ENCODE measurements around the gene CCDC192.
"Not testable (repeated sequence)": the region's sequence is repeated elsewhere in the genome, so short reads cannot be mapped to it uniquely, and the experiment has no call there.

CCDC192 gene

DNA sequence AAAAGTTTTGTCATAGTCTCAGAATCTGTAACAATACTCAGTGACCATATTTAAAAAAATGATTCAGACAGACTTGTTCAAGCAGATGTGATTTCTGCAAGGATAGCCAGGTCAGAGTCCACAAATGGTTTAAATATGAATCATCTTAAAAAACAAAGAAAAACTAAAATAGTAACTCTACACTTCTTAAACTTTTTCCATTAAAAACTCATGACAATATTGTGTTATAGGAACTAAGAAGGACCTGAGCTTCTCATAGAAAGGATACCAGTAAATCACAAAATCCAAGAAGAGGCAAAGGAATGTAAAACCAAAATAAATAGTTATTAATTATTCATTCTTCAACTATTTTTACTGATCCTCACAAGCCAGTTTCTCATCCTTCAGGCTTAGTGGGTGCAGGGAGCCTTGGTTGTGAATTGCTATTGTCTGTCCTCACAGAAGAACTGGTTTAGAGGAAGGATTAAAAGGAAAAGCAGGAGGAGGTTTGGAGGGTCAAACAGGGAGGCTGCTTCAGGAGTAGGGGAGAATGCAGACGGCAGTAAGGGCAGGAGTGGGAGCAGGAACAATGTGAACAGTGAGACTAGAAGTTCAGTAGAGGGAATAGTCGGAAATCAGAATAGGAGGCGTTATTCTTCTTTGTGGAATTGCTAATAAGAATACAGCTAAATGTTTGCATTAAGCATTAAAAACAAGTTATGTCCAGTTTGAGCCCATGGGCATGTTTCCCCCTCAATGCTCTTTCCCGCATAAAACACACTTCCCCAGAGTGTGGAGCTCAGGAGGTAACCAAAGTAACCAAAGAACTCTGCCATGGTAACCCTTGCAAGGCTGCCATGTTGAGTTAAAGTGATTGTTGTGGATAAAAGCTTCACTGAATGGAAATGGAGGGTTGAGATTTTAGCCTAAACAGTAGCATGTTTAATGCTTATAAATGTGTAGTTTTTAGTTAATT, 110.7 kb downstream of the CCDC192 start:
- no peak for DNase-seq

DNA sequence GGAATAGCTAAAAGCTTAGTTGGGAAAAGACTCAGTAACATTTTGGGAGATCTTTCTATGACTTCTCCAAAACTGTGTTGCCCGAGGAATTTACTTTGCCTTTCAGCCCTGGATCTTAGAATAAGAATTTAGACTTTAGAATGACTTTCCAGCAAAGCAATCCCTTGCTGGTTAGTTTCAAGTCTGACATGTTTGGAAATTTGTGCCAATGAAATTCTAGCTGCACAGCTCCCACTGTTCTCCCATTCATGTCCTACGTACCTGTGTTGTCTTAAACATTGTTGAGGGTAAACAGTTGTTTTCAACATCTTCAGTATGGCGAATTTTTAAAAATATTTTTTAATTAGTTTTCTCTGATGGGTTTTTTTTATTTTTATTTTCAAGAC, 111.4 kb downstream of the CCDC192 start:
- DNase-seq: no peak

DNA sequence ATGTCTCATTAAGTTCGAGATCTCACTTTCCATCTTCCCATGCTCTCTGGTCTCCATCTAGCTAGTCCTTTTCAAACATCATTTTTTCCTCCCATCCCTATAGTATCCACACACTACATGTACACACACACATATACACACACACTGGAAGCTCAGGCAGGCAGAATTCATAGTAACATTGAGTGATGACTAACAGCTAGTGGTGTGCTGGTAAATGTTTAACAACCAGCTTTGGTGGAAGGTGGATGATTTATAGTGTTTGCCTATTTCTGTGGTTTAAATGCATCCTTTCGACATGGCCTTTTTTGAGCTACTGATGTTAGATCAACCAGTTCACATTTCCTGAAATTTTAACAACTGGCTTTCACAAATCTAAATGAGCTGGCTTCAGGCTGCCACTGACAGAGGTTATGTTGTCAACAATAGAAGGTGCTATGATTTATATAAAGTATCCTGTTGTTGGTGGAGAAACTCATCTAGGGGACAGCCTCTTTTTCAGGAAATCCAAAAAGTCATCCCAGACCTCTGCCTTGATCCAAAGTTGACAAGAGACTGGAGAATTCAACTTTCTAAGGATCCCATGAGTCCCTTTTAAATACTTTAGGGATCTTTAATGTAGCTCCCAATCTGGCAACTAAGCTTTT, 117.8 kb downstream of the CCDC192 start:
- no peak for DNase-seq

DNA sequence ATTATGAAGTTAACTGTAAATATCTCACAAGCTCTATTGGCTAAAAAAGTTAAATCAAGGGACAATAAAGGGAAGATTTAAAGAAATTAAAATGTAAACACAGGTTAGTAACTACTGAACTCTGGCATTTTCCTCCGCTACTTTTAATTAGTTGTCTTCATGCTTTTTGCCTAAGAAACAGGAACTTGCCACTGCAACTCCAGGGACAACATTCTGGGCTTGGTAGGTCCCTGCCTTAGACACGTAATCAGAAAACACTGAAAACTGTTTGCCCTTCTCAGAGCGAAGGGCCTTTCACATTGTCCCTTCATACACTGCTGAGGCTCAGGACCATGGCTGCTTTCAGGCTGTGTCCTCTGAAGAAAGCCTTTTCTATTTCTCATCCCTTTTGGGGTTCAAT, 118.7 kb downstream of the CCDC192 start:
- no peak for DNase-seq

DNA sequence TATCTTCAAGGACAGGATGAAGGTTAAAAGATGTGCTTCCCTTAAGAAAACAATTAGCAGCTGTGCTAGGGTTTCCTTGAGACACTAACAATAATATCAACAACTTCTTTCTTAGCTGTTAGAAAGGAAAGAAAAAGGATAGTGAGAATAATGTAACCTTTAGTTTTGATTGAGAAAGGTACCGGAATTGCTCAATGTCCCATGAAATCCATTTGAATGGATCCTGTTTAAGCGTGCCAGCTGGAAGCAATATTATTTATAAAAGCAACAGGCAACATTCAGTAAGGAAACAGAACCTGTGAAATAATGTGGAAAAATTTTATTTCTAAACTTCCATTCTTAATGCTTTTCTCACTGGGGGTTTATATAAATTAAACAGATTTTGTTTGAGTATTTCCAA, 120.9 kb downstream of the CCDC192 start:
- DNase-seq: no peak

DNA sequence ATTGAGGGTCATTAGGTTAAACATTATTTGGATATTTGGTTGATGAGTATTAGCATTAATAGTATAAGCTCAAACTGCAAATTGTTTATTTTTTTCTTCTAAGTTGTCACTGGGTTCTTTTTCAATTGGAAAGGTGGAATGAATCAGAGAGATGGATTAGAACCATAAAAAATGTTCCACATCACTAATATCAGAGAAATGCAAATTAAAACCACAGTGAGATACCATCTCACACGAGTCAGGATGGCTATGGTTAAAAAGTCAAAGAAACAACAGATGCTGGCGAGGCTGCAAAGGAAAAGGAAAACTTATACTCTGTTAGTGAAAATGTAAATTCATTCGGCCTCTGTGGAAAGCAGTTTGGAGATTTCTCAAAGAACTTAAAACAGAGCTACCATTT, 122.8 kb downstream of the CCDC192 start:
- no peak for DNase-seq

DNA sequence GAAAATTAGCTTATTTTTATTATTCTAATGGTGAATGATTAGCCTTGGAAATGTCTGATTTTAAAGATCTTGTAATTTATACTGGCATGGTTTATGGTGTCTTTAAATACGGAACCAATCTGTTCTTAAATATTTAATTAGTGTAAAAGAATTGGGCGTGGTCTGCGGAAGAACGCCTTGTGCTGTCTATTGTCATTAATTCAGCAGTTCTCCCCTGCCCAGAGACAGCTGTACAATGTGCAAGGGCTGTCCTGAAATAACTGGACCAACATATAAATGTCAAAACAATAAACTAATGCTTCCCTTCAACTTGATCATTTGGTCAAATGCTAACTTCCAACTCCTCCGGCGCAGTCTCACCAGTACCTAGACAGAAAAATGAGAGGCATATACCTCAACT, 124.3 kb downstream of the CCDC192 start:
- DNase-seq: no peak

DNA sequence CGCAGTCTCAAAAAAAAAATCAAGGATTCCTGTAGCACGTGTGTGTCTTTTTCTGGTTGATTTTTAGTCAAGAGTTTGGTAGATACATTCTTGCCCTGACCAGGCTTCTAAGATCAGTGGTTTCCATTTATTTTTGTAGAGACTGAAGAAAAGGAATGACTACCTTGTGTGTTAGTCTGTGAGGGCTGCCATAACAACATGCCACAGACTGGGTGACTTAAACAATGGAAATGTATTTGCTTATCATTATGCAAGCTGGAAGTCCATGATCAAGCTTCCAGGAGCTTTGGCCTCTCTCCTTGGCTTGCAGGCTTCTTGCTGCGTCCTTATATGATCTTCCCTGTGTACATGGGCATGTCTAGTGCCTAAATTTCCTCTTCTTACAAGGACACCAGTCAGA, 127.0 kb downstream of the CCDC192 start:
- no peak for DNase-seq

DNA sequence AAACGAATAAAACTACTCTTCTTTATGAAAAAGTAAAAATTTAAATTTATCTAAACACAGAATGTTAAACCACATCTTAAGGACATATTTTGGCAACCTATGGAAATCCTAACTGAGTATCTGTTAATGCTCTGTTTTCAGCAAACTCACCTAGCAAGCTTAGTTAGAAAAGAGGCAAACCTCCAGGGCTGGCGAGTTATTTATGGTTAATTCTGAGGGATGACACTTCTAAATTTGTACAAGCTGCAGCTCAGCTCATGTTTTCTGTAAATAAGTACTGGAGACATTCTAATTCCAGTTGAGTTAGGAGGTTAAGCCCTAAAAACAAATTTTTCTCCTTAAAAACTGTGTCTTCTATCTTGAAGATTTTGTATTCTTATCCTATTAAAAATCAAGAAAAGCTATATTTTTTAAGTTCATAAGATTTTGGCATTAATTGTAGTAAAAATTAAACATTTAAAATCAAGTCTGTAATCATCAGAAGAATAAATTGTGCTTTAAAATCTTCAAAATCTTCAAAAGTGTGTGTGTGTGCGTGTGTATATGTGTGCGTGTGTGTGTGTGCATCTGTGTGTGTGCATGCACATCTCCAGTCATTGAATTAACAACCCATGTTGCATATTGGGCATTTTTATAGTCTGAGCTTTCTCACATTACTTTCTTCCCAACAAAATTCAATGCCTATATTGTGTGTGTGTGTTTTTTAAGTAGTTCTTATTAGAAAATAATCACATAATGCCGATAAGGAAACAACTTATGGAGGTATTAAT, 127.8 kb downstream of the CCDC192 start:
- no peak for DNase-seq

DNA sequence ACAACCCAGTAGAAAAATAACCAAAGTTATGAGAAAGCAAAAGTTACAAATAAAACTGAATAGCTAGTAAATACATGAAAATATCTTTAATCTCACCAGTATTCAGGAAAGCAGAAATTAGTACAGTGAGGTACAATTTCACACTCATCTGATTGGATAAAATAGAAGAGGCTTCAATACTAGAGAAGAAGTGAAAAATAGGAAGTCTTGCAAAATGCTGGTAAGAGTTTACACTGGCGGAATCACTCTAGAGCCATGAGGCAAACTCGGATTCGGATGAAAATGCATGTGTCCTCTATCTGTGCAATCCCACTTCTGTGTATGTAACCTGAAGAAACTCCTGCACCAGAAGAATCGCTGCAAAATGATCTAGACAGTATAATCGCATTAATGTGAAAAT, 128.9 kb downstream of the CCDC192 start:
- DNase-seq: no peak

DNA sequence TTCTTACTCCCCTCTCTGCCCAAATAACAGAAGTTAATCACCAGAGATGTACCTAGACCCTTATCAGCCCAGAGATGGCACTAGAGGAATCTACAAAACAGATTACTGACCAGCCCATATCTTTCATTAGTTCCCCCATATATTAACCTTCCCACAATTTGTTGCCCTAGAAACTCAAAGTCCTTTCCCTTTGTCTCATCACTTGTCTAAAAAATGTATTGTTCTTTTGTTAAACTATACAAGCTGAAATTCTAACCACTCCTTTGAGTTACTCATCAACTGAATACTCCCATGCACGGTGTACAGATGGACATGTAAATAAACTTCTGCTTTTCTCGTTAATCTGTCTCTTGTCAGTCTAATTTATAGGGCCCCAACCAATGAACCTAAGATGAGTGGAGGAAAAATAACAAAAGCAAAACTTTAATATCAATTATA, 130.9 kb downstream of the CCDC192 start:
- no peak for DNase-seq

DNA sequence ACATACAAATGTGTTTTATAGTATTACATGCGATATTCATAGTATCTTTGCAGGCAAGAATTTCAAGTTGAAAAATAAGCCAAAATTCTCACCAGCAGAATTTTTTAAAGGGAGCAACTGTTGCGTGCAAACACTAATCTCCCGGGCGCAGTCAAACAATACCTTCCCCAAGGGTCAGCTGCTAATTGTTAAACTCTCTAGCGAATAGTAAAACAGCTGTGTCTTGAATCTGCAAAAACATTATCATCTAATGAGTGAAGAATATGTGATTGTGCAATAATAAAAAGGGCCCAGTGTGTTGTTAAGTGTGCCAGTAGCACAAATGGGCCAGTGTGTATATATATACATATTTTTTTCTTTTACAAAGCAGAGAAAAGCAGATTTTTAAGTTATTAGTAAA, 131.4 kb downstream of the CCDC192 start:
- DNase-seq: no peak

DNA sequence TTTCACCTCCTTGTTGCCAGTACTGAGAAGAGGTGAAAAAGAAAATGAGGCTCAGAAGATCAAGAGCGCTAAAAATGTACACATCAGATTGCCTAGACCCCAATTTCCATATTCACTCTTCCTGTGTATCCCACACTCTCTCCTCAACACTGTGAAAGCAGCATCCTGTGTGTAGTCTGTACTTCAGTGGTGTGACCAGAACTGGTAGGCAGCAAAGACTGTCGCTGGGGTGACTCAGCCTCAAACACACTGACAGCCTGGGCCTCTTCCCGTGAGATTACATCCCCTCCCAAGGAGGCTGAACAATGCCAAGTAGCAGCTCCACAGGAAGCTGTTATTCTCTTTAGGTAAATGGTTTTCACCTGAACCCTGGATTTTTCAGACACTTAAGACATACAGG, 135.5 kb downstream of the CCDC192 start:
- no peak for DNase-seq

DNA sequence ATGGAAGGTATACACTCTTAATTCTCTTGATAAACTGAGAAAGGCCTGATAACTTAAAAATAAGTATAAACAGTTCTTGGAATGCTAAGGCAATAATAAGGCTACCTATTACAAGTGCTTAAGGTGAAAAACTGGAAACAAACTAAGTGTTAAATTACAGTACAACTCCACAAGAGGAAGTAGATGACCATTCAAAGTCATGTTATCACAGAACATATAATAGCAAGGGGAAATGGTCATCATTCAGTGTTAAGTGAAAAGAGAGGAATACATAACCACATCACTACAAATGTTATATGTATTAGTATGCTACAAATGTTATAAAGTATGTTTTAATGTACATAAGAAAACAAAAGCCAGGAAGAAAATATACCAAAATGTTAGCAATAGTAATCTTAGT, 135.9 kb downstream of the CCDC192 start:
- DNase-seq: no peak

DNA sequence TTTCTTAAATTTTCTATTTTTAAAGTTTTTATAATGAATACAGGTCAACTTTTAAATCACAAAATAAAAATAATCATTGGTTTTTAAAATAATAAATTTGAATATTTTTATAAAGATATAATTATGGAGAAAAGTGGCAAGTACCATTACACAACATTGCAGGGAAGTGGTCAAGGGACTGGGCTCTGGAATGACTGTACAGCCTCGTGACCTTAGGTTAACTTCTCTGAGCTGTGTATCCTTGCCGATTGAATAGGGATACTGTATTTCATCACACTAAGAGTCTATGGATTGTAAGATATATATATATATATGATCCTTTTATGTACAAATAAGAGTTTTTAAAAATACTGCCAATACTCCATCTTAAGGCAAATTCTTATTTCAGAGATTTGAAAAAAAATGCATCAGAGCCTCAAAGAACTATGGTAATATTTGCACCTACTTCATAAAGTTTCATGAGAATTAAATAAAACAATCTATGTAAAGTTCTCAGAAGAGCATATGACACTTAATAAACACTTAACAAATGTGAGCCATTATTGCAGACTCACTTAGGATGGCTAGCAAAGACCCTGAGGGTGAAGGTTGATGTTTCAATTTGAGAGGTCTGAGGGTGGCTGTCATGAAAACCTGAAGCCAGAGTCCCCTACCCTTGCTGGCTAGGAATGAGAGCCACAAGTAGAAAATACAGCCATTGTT, 136.5 kb downstream of the CCDC192 start:
- DNase-seq: no peak

DNA sequence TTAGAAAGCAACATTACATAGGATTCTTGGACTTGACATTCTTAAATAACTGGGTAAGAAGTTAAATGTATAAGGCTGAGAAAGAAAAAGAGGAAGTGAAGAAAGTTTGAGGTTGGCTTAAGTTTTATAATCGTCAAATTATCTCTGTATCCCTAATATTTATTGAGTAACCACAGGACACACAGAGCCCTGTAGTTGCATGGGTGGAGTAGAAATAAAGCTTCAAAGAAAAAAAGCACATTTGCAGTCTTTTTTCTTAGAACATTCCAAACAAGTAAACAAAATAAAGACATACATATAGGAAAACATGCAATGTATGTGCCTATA, 137.0 kb downstream of the CCDC192 start:
- no peak for DNase-seq

DNA sequence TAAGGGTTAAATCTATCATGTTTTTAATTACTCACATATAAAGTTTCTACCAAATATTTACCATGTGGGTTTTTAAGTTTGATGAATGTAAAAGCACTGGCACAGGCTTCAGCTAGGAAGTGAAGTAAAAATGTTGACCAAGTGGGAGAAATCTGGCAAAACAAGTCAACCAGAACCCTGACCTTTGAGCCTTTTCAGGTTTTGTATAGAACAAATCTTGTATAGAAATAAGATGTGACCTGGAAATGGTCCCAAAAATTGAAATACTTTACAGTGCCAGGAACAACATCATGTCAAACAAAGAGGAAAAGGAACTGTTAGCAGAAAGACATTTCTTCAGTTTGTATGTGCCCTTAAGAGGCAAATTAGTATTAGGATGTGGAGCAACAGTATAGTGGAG, 137.6 kb downstream of the CCDC192 start:
- DNase-seq: no peak

DNA sequence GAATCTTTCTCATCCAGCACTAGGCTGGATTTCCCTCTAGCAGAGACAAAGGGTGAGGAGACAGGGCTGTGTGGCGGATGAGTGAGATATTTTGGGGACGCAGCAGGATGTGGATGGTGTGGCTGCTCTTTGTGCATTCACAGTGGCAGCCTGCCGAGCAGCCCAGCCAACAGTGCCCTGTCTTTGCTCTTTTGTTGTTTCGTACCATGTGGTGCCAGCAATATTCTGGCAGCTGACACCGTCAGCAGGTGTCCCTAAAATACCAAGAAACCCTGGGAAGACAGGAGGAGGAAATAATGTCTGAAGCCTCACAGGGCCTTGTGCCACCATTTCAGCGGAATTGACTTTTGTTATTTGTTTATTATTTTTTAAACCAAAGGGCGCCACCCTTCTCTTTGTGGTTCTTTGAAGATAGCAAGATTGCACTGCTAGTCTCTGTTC, 141.4 kb downstream of the CCDC192 start:
- DNase-seq: no peak

DNA sequence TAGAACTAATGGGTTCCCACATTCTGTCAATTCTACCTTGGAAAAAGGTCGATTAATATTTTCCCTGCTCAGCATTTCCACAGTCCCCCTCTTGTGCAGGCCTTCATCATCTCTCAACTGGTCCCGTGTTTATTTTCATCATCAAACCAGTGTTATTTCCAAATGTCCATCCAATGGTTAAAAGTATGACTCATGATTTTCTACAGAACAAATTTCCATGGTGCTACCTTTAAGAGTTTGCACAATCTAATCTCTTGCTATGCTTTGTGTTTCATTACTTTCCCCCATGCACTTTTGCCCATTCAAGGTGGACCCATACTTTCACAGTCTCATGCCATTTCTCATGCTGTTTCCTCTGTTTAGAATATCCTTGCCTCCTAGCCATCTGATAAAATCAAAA, 143.7 kb downstream of the CCDC192 start:
- no peak for DNase-seq

DNA sequence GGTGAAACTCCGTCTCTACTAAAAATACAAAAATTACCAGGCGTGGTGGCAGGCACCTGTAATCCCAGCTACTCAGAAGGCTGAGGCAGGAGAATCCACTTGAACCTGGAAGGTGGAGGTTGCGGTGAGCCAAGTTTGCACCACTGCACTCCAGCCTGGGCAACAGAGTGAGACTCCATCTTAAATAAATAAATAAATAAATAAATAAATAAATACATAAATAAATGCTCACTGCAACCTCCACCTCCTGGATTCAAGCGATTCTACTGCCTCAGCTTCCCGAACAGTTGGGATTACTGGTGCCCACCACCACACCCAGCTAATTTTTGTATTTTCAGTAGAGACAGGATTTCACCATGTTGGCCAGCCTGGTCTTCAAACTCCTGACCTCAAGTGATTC, 144.4 kb downstream of the CCDC192 start:
- DNase-seq: not testable (repeated sequence)

DNA sequence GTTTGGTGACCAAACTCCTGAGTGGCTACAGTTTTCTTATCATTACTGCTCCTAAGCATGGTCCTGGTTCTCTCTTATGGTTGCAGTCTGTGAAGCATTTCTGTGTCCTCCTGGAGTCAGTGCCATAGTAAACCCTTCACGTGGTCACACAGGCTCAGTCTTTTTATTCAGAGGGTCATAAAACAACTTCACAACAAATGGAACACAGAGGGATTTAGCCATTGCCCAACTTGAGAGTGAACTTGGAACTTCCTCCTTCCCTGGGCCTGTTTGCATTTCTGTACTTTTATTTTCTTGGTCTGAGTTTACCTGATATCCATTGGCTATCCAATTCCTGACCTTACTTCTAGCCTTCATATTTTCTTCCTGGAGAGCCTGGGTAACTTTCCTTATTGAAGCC, 144.9 kb downstream of the CCDC192 start:
- DNase-seq: no peak

DNA sequence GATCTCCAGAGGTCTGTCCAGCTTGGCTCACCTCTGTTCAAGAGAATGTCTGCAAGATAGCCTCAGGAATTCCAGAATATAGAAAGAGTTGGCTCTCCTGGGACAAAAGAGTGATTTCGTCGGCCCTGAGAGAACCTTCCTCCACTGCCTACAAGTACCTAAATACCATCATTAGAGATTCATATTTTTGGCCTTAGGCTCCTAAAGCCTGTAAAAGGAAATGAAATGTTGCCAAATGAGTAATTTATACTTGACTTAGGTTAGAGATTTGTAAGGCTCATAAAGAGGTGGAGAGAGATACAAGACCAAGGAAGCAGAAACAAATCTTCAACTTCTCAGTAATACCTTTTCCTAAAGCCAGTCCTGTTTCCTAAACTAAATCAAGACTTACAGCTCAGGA, 146.2 kb downstream of the CCDC192 start:
- no peak for DNase-seq

DNA sequence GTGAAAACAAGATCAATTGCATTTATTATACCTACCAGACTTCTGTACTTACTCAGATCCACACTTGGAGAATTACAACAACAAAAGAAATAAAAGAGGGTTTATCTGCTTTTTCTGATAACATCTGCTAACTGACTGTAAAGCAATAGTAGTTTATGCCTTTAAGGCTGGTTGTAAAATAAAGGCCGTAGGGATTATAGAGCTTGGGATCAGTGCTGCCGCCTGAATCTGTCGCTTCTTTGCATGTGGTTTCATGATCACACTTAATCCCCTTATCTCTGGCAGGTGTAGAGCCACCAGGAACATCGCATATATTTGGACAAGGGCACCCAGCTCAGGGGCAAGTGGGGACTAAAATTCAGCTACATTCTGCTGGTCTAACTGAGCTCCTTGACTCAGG, 146.7 kb downstream of the CCDC192 start:
- DNase-seq: no peak

Data from NCI-H446 treated with DMSO at 0.1 percent for 48 hours (cell line).